Right atrium auricular region (tissue), 2 donors: ENCODE data around the gene DAAM2. TPM values are rescaled to one million over a fixed set of nuclear protein-coding genes. Genes with fewer than 3 reads are reported as not detected.

Source experiments
- DNase-seq: peaks from one replicate; pipeline ENCODE4 v3.0.0-alpha.2; 2019; ENCODE audit warnings: low spot score
- H3K27ac ChIP-seq, 2 donors: fragments of 200-600 bp; sonication (generic); 1 replicate in 1 of 2; 2 replicates in 1 of 2; pipeline ENCODE4 v1.5.1; 2016 to 2019
- H3K27me3 ChIP-seq, 2 donors: fragments of 200-600 bp; sonication (generic); one replicate each; pipeline versions ENCODE4 v1.5.1 to v1.6.0; 2017 to 2019
- H3K36me3 ChIP-seq: fragments of 200-600 bp; sonication (generic); one replicate; pipeline ENCODE4 v1.5.1; 2016
- H3K4me1 ChIP-seq, 2 donors: fragments of 200-600 bp; sonication (generic); one replicate each; pipeline versions ENCODE4 v1.5.1 to v1.6.0; 2017 to 2019
- H3K4me3 ChIP-seq, 2 donors: fragments of 200-600 bp; sonication (generic); 1 replicate in 1 of 2; 2 replicates in 1 of 2; pipeline ENCODE4 v1.5.1; 2017 to 2019; ENCODE audit warnings: mild to moderate bottlenecking in 1 of 2, moderate library complexity in 1 of 2
- H3K9me3 ChIP-seq, 2 donors: fragments of 200-600 bp; sonication (generic); one replicate each; pipeline ENCODE4 v1.5.1; 2019
- total RNA-seq, 2 donors: library from RNA; depleted of rRNA; stranded (reverse); fragments of >200 nt; gene quantifications; one replicate each; pipeline ENCODE4 v1.1.0, GENCODE V29; 2016
- TF ChIP-seq, protein P1 (sequence below), 2 donors: fragments of 200-600 bp; sonication (generic); IDR thresholded peaks; one replicate each; pipeline ENCODE4 v1.5.1; 2019; ENCODE audit warnings: antibody characterized with exemption in 2 of 2

The DAAM2 gene
- total RNA-seq, 2 donors from 2014 or later: 8.3 to 9.7 TPM

DNA sequence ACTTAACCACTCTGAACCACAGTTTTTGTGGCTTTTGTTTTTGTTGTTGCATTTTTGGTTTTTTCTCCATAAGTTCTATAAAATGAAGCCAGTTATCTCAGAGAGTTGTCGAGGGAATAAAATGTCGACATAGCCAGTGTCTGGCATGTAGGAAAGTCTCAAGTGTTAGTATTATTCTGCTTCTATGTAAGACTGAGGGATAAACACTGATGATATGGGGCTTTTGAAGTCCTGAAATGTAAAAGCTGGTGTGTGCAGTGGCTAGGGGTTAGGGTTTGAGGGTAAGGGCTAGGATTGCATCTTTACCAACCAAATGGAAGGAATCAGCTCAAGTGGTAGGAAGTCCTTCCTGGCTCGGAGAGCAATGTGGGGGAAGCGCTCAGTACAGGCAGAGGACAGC, 59.2 kb downstream of the DAAM2 start:
- TF ChIP-seq, protein P1, sequence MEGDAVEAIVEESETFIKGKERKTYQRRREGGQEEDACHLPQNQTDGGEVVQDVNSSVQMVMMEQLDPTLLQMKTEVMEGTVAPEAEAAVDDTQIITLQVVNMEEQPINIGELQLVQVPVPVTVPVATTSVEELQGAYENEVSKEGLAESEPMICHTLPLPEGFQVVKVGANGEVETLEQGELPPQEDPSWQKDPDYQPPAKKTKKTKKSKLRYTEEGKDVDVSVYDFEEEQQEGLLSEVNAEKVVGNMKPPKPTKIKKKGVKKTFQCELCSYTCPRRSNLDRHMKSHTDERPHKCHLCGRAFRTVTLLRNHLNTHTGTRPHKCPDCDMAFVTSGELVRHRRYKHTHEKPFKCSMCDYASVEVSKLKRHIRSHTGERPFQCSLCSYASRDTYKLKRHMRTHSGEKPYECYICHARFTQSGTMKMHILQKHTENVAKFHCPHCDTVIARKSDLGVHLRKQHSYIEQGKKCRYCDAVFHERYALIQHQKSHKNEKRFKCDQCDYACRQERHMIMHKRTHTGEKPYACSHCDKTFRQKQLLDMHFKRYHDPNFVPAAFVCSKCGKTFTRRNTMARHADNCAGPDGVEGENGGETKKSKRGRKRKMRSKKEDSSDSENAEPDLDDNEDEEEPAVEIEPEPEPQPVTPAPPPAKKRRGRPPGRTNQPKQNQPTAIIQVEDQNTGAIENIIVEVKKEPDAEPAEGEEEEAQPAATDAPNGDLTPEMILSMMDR (IDR thresholded peaks at IDR 0.05): no peak
- Histone ChIP-seq H3K36me3 (no peaks in the 10 kb centered on the region), H3K4me3 (no peak overlapping the region), H3K4me1 (peaks cover 0 to 72% of the 10 kb centered on the region in 2 donors), H3K27me3 (no peaks in the 10 kb centered on the region), H3K27ac (no peak overlapping the region), H3K9me3 (no peaks in the 10 kb centered on the region)
- DNase-seq: no peak

DNA sequence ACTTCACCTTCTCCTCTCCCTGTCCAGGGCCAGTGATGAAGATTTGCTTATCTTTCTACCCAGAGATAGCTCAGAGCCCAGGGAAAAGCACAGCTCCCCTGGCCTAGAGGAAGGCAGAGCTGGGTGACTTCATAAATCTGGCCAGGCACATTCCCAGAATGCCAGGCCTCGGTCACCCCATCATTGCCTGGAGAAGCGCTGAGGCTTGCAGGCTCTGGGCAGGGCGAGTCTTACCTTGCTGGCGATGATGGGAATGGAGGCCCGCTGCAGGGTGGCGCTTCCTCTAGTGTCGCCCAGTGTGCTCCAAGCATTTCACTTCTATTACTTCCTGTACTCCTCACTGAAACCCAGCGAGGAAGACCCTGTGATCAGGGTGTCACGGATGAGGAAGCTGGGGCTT, 60.1 kb downstream of the DAAM2 start:
- peaks cover 0 to 69% of the 10 kb centered on the region in 2 donors for H3K4me1 ChIP-seq
- H3K27me3 ChIP-seq: no peaks in the 10 kb centered on the region
- TF ChIP-seq, protein P1 (IDR thresholded peaks at IDR 0.05): no peak
- H3K9me3 ChIP-seq: no peaks in the 10 kb centered on the region
- no peaks in the 10 kb centered on the region for H3K36me3 ChIP-seq
- no peak overlapping the region for H3K4me3 ChIP-seq
- H3K27ac ChIP-seq: peak overlapping the region in 1 of 2 donors; percentile 40
- DNase-seq: no peak

DNA sequence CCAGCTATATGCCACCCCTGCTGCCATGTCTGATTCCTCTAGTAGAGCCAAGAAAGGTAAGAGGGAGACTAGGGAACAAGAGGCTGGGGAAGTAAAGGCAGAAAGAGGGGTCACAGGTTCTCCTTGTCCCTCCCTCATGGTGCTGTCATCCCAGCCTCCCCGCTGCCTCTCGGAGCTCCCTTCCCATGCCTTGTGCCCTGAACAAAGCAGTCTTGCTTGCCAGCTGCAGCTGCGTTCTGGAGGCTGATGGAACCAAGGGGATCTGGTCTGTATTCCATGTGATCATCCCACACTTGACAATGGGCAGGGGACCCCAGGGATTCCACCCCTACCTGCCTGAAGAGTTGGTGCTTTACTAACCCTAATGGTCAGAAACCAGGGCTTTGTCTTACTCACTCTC, 61.4 kb downstream of the DAAM2 start:
- H3K4me3 ChIP-seq: no peak overlapping the region
- TF ChIP-seq, protein P1 (IDR thresholded peaks at IDR 0.05): no peak
- H3K9me3 ChIP-seq: no peaks in the 10 kb centered on the region
- DNase-seq: no peak
- H3K27me3 ChIP-seq: no peaks in the 10 kb centered on the region
- peaks cover 0 to 69% of the 10 kb centered on the region in 2 donors for H3K4me1 ChIP-seq
- H3K27ac ChIP-seq: peak overlapping the region in 1 of 2 donors; percentile 22
- H3K36me3 ChIP-seq: no peaks in the 10 kb centered on the region

DNA sequence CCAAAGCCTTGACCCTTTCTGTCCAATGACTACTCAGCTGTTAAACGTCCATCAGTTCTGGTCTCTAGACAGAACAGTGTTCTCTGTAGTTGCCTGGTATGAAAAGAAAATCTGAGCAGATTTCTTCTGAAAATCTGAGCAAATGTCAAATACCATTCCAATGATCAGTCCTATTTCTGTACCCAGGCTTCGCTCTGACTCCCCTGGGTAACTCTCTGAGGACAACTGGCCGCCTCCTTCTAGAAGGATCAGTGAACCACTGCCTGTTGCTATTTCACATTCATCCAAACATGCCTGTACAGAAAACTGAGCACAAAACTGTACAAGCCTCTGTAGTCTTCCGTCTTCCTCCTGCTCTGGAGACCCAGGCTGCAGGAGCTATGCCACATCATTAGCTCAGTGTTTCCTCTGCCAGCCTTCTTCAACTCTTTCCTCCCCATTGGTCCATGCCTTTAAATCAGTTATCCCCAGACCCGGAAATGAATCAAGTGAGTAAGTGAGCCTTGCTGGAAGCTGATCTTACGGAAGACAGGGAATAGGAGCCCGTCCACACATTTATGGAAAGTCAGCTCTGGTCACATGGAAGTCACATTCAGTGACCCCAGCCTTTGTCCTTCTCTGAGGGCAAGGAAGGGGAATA, 63.3 kb downstream of the DAAM2 start:
- Histone ChIP-seq H3K9me3 (no peaks in the 10 kb centered on the region), H3K27me3 (no peaks in the 10 kb centered on the region), H3K4me3 (no peak overlapping the region), H3K36me3 (no peaks in the 10 kb centered on the region), H3K27ac (peak overlapping the region; percentile 33 to 64), H3K4me1 (peaks cover 0 to 51% of the 10 kb centered on the region in 2 donors)
- TF ChIP-seq, protein P1 (IDR thresholded peaks at IDR 0.05): no peak
- DNase-seq: no peak

DNA sequence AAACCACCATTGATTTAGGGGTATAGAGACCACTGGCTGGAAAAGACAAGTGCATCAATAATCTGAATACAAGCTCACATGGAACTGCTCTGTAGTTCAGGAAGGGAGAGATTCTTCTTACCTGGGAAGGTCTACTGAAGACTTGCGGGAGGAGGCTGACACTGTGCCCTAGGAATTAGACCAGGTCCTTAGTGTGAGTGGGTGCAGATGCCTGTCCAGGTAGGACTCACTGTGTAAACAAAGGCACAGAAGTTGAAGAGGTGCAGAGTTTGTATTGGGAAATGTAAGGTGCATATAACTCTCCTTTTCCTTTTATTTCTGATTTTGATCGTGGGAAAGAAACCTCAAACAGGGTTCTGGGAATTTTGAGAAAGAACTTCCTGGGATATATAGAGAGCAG, 66.8 kb downstream of the DAAM2 start:
- TF ChIP-seq, protein P1 (IDR thresholded peaks at IDR 0.05): no peak
- Histone ChIP-seq H3K27me3 (no peaks in the 10 kb centered on the region), H3K27ac (no peak overlapping the region), H3K9me3 (no peaks in the 10 kb centered on the region), H3K4me1 (peaks cover 0 to 16% of the 10 kb centered on the region in 2 donors), H3K4me3 (no peak overlapping the region), H3K36me3 (no peaks in the 10 kb centered on the region)
- no peak for DNase-seq

DNA sequence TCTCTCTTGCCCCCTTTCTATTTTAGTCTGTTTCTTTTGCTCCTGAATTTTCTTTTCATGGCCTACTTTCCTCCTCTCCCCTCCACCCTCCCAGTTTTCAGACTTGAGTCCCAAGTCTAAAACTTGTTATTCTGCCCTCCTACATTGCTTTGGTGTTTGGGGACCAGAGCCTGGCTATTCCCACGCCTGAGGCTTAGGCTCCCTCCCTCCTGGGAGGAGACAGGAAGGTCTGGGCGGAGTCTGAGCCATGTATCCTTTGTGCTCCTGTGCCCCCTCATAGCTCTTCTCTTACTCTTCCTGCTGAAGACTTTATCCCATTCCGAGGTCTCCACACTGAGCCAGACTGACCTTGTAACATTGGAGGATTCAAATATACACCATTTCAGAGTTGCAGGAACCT, 69.5 kb downstream of the DAAM2 start:
- H3K27ac ChIP-seq: no peak overlapping the region
- no peaks in the 10 kb centered on the region for H3K36me3 ChIP-seq
- H3K9me3 ChIP-seq: no peaks in the 10 kb centered on the region
- no peak for DNase-seq
- TF ChIP-seq, protein P1 (IDR thresholded peaks at IDR 0.05): no peak
- no peaks in the 10 kb centered on the region for H3K27me3 ChIP-seq
- H3K4me1 ChIP-seq: peaks cover 0 to 2% of the 10 kb centered on the region in 2 donors
- H3K4me3 ChIP-seq: no peak overlapping the region
